SK-N-SH (cell line): ENCODE data around the gene GCA. TPM values are rescaled to one million over a fixed set of nuclear protein-coding genes. Genes with fewer than 3 reads are reported as not detected.

Experiments
- CTCF ChIA-PET: fragments of 300-600, 350-600 bp; formaldehyde crosslinking; extraction: SDS; loops from one replicate; lab custom pipeline; 2021; lab: Yijun Ruan, JAX
- POLR2A ChIA-PET: fragments of 350-600 bp; sonication (Branson Sonifier 250); formaldehyde crosslinking; extraction: SDS; loops from one replicate; lab custom pipeline; 2020; ENCODE audit warnings: antibody characterized with exemption, inconsistent platforms; lab: Yijun Ruan, JAX
- DNase-seq: peaks from one replicate; pipeline ENCODE4 v3.0.0; 2012
- H2AFZ ChIP-seq: fragments of 200-600 bp; sonication (generic); 2 replicates; pipeline ENCODE4 v1.8.1; 2016; ENCODE audit warnings: antibody characterized with exemption, mild to moderate bottlenecking, low read depth
- H3F3A ChIP-seq: fragments of 200-600 bp; sonication (generic); replicated peaks from 2 replicates; pipeline ENCODE3; 2016; ENCODE audit warnings: antibody characterized with exemption, mild to moderate bottlenecking; ENCODE audit not compliant: insufficient read depth
- H3K27ac ChIP-seq, 2 experiments: fragments of 200-500 bp in 1 of 2; fragments of 200-600 bp in 1 of 2; sonication (Bioruptor generic) in 1 of 2; sonication (generic), shearing (Covaris generic) in 1 of 2; 2 replicates each; pipeline versions ENCODE4 v1.5.1 to v1.6.1; 2014 to 2016; ENCODE audit warnings: low read depth in 2 of 2, inconsistent platforms in 1 of 2, low read length in 1 of 2, mild to moderate bottlenecking in 1 of 2, mixed read lengths in 1 of 2
- H3K27me3 ChIP-seq: fragments of 200-600 bp; sonication (generic), shearing (Covaris generic); 2 replicates; pipeline ENCODE4 v1.6.1; 2016; ENCODE audit warnings: mixed run types; ENCODE audit not compliant: insufficient read depth
- H3K36me3 ChIP-seq, 2 experiments: fragments of 200-500 bp in 1 of 2; fragments of 200-600 bp in 1 of 2; sonication (Bioruptor generic) in 1 of 2; sonication (generic) in 1 of 2; replicated peaks in 1 of 2; 2 replicates each; pipeline versions ENCODE3 to v1.5.1; 2014 to 2016; ENCODE audit warnings: low read length in 1 of 2, mild to moderate bottlenecking in 1 of 2; ENCODE audit not compliant: insufficient read depth in 2 of 2, control insufficient read depth in 1 of 2
- H3K4me1 ChIP-seq, 2 experiments: fragments of 200-500 bp in 1 of 2; fragments of 200-600 bp in 1 of 2; sonication (Bioruptor generic) in 1 of 2; sonication (generic), shearing (Covaris generic) in 1 of 2; 2 replicates each; pipeline versions ENCODE4 v1.5.1 to v1.6.1; 2014 to 2016; ENCODE audit warnings: low read depth in 1 of 2, low read length in 1 of 2, mixed run types in 1 of 2; ENCODE audit not compliant: insufficient read depth in 2 of 2, control insufficient read depth in 1 of 2
- H3K4me2 ChIP-seq: fragments of 200-600 bp; sonication (generic), shearing (Covaris generic); 2 replicates; pipeline ENCODE4 v1.6.1; 2017; ENCODE audit warnings: mixed run types
- H3K4me3 ChIP-seq, 2 experiments: fragments of 200-500 bp in 1 of 2; fragments of 200-600 bp in 1 of 2; sonication (Bioruptor generic) in 1 of 2; sonication (generic), shearing (Covaris generic) in 1 of 2; 2 replicates each; pipeline versions ENCODE4 v1.5.1 to v1.8.1; 2014 to 2016; ENCODE audit warnings: low read depth in 2 of 2, inconsistent platforms in 1 of 2, low read length in 1 of 2, mild to moderate bottlenecking in 1 of 2, mixed read lengths in 1 of 2, moderate library complexity in 1 of 2
- H3K79me2 ChIP-seq: fragments of 200-600 bp; sonication (generic); 2 replicates; pipeline ENCODE4 v1.8.1; 2017; ENCODE audit warnings: mild to moderate bottlenecking; ENCODE audit not compliant: insufficient read depth
- H3K9ac ChIP-seq: fragments of 200-600 bp; sonication (generic); 2 replicates; pipeline ENCODE4 v1.6.1; 2017; ENCODE audit warnings: mixed run types
- H3K9me2 ChIP-seq: fragments of 200-600 bp; sonication (generic); 2 replicates; pipeline ENCODE4 v1.6.1; 2017; ENCODE audit warnings: mixed run types
- H3K9me3 ChIP-seq: fragments of 200-600 bp; sonication (generic); 2 replicates; pipeline ENCODE4 v1.6.1; 2017; ENCODE audit warnings: mixed run types, mild to moderate bottlenecking, moderate library complexity
- H4K20me1 ChIP-seq: fragments of 200-600 bp; sonication (generic); 2 replicates; pipeline ENCODE4 v1.6.1; 2017; ENCODE audit warnings: mild to moderate bottlenecking, mixed run types; ENCODE audit not compliant: insufficient read depth
- FOXJ3 ChIP-seq: sonication (generic); formaldehyde crosslinking; IDR thresholded peaks from 2 replicates; pipeline ENCODE4 v1.5.1; 2020; ENCODE audit warnings: mild to moderate bottlenecking, missing genetic modification reagents
- GABPA ChIP-seq: IDR thresholded peaks from 2 replicates; pipeline ENCODE4 v1.4.0; 2012; ENCODE audit warnings: low read depth, mild to moderate bottlenecking
- JUND ChIP-seq: IDR thresholded peaks from 2 replicates; pipeline ENCODE4 v1.4.0; 2012
- MEF2A ChIP-seq: IDR thresholded peaks from 2 replicates; pipeline ENCODE4 v1.4.0; 2012; ENCODE audit warnings: low read depth, borderline replicate concordance
- NFIC ChIP-seq: IDR thresholded peaks from 2 replicates; pipeline ENCODE4 v1.4.0; 2012; ENCODE audit warnings: borderline replicate concordance
- NRF1 ChIP-seq: IDR thresholded peaks from 2 replicates; pipeline ENCODE4 v1.6.1; 2012; ENCODE audit warnings: low read depth, mild to moderate bottlenecking, low read length
- RAD21 ChIP-seq: IDR thresholded peaks from 2 replicates; pipeline ENCODE4 v1.6.1; 2012; ENCODE audit warnings: mild to moderate bottlenecking, low read length
- SIN3A ChIP-seq: IDR thresholded peaks from 2 replicates; pipeline ENCODE4 v1.6.1; 2012; ENCODE audit warnings: low read depth, mild to moderate bottlenecking, low read length, moderate library complexity, borderline replicate concordance
- TAF1 ChIP-seq: IDR thresholded peaks from 2 replicates; pipeline ENCODE4 v1.6.1; 2012; ENCODE audit warnings: low read depth, mild to moderate bottlenecking, low read length, moderate library complexity, borderline replicate concordance
- TEAD4 ChIP-seq: IDR thresholded peaks from 2 replicates; pipeline ENCODE4 v1.4.0; 2012; ENCODE audit warnings: mild to moderate bottlenecking, borderline replicate concordance; ENCODE audit not compliant: insufficient read depth
- WGBS: methylation state at CpG from one replicate; pipeline ENCODE4 v1.1.6; 2017; ENCODE audit warnings: low lambda C conversion rate; 5-methylcytosine and 5-hydroxymethylcytosine counted together
- polyA plus RNA-seq, 3 experiments: library from polyadenylated mRNA; depleted of rRNA; stranded (reverse); fragments of >200 nt; gene quantifications; 2 replicates each; pipeline ENCODE4 v1.2.3, GENCODE V29; 2012
- TF ChIP-seq, protein P1 (sequence below): fragments of 200-600 bp; sonication (generic); IDR thresholded peaks from 2 replicates; pipeline ENCODE4 v1.6.1; 2017; ENCODE audit warnings: antibody characterized with exemption, mild to moderate bottlenecking, moderate library complexity
- TF ChIP-seq, protein P2 (sequence below): IDR thresholded peaks from 2 replicates; pipeline ENCODE4 v1.6.1; 2012; ENCODE audit warnings: mild to moderate bottlenecking, low read depth, low read length, moderate library complexity
- TF ChIP-seq, protein P3 (sequence below): IDR thresholded peaks from 2 replicates; pipeline ENCODE4 v1.4.0; 2012; ENCODE audit warnings: low read depth
- TF ChIP-seq, protein P4 (sequence below): IDR thresholded peaks from 2 replicates; pipeline ENCODE4 v1.4.0; 2012; ENCODE audit warnings: low read depth, borderline replicate concordance

GCA gene
- polyA plus RNA-seq, 1 of the 3 experiments (the other 2 are of a cell fraction): 12.2 TPM

DNA sequence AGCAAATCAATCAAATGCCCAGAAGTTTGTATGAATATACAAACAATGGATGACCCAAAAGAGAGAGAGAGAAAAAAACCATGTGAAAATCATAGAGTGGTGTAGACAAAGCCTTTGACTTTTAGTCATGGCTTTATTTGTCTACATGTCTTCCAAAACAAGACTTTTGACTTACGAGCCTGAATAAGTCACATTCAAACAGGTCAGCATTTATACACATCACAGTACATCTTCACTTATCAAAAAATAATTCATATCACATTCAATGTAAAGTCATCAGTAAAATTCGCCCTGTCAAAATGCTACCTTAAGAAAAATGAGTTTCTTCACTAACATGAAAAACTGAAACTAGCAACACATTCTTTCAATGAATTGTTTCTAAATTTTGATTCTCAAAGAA is 27.3 kb upstream of the GCA start:
- Histone ChIP-seq H3K36me3 (no peaks in the 10 kb centered on the region), H3K9ac (no peak overlapping the region), H2AFZ (no peak overlapping the region), H3K79me2 (no peaks in the 10 kb centered on the region), H3K9me2 (no peaks in the 10 kb centered on the region), H3K9me3 (no peaks in the 10 kb centered on the region), H3K4me1 (peaks cover 5 to 9% of the 10 kb centered on the region in 2 experiments; a peak in 2 of 4 replicates), H3K4me2 (no peak overlapping the region), H3F3A (peaks cover 3% of the 10 kb centered on the region), H4K20me1 (no peaks in the 10 kb centered on the region), H3K27me3 (no peaks in the 10 kb centered on the region), H3K4me3 (no peak overlapping the region), H3K27ac (no peak overlapping the region)
- ChIA-PET POLR2A (no interaction called here), CTCF (interaction anchor here (1.8 kb wide), 1 partner anchor 15 kb away, joined by 6 read pairs; no protein-coding TSS in a partner anchor)
- WGBS: 90% methylated on average over 2 of the region's 2 CpGs
- TF ChIP-seq SIN3A: no peak
- no peak for TF ChIP-seq MEF2A
- no peak for TF ChIP-seq NRF1
- TF ChIP-seq, protein P1, sequence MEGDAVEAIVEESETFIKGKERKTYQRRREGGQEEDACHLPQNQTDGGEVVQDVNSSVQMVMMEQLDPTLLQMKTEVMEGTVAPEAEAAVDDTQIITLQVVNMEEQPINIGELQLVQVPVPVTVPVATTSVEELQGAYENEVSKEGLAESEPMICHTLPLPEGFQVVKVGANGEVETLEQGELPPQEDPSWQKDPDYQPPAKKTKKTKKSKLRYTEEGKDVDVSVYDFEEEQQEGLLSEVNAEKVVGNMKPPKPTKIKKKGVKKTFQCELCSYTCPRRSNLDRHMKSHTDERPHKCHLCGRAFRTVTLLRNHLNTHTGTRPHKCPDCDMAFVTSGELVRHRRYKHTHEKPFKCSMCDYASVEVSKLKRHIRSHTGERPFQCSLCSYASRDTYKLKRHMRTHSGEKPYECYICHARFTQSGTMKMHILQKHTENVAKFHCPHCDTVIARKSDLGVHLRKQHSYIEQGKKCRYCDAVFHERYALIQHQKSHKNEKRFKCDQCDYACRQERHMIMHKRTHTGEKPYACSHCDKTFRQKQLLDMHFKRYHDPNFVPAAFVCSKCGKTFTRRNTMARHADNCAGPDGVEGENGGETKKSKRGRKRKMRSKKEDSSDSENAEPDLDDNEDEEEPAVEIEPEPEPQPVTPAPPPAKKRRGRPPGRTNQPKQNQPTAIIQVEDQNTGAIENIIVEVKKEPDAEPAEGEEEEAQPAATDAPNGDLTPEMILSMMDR: no peak
- no peak for TF ChIP-seq TEAD4
- no peak for TF ChIP-seq TAF1
- TF ChIP-seq GABPA: no peak
- TF ChIP-seq, protein P2, sequence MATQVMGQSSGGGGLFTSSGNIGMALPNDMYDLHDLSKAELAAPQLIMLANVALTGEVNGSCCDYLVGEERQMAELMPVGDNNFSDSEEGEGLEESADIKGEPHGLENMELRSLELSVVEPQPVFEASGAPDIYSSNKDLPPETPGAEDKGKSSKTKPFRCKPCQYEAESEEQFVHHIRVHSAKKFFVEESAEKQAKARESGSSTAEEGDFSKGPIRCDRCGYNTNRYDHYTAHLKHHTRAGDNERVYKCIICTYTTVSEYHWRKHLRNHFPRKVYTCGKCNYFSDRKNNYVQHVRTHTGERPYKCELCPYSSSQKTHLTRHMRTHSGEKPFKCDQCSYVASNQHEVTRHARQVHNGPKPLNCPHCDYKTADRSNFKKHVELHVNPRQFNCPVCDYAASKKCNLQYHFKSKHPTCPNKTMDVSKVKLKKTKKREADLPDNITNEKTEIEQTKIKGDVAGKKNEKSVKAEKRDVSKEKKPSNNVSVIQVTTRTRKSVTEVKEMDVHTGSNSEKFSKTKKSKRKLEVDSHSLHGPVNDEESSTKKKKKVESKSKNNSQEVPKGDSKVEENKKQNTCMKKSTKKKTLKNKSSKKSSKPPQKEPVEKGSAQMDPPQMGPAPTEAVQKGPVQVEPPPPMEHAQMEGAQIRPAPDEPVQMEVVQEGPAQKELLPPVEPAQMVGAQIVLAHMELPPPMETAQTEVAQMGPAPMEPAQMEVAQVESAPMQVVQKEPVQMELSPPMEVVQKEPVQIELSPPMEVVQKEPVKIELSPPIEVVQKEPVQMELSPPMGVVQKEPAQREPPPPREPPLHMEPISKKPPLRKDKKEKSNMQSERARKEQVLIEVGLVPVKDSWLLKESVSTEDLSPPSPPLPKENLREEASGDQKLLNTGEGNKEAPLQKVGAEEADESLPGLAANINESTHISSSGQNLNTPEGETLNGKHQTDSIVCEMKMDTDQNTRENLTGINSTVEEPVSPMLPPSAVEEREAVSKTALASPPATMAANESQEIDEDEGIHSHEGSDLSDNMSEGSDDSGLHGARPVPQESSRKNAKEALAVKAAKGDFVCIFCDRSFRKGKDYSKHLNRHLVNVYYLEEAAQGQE: no peak
- TF ChIP-seq, protein P3, sequence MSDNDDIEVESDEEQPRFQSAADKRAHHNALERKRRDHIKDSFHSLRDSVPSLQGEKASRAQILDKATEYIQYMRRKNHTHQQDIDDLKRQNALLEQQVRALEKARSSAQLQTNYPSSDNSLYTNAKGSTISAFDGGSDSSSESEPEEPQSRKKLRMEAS: no peak
- TF ChIP-seq, protein P4, sequence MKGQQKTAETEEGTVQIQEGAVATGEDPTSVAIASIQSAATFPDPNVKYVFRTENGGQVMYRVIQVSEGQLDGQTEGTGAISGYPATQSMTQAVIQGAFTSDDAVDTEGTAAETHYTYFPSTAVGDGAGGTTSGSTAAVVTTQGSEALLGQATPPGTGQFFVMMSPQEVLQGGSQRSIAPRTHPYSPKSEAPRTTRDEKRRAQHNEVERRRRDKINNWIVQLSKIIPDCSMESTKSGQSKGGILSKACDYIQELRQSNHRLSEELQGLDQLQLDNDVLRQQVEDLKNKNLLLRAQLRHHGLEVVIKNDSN: no peak
- no peak for TF ChIP-seq JUND
- TF ChIP-seq FOXJ3: no peak
- no peak for TF ChIP-seq RAD21
- no peak for TF ChIP-seq NFIC
- DNase-seq: no peak
